ENCODE results near the gene SNRPB.

The SNRPB gene

DNA sequence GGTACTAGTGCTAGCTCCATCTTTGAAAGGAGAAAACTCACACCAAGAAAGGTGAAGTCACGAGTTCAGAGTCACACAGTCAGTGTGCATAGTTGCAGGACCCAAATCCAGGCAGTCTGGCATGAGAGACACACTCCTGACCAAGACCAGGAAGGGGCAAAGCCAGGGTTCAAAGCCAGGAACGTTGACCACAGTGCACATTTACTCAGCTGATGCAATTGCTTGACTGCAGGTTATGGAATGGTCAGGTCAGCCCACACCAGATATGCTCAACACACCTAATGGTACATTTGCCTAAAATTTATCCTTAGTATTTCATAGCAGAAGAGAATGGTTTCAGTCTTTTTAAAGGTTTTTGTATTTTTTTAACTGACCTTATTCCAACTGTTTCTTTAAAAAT is 52.2 kb downstream of the SNRPB start:
- no peak for DNase-seq

DNA sequence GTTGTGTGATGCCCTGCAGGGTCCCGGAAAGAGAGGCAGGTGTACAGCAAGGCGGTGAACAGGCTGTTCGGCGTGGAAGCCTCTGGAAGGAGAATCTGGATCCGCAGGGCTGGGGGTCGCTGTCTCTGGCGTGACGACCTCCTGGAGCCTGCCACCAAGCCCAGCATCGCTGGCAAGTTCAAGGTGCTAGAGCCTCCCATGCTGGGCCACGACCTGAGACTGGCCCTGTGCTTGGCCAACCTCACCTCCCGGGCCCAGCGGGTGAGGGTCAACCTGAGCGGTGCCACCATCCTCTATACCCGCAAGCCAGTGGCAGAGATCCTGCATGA is 53.4 kb downstream of the SNRPB start:
- DNase-seq = no peak

DNA sequence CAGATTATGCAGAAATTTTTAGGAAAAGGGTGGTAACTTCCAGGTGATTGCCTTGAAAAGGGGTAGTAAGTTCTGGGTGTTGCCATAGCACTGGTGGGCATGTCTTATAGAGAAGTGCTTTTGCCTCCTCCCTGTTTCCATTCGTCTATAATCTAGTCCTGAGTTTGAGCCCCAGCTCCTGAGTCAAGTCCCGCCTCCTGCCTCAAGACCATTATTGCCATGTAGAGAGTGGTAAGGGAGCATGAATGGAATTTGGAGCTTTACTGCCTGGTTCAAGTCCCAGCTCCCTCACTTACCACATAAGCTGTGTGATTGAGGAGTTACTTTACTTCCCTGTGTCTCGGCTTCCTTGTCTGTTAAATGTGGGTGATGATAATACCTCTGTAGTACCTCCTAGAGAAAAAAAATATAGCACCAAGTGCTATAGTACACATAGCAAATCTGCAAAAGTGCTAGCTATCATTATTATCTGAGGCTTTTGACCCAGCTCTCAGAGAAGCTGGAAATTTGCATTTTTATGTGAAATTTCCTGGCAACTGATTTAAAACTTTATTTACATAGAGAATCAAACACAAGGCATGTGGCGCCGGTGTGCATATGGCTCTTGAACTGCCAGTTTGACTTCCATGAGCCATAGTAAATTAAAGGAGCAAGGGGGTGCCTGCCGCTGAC is 53.9 kb downstream of the SNRPB start:
- no peak for DNase-seq

Data from activated naive CD4-positive, alpha-beta T cell (primary cell).